Measurements from ENCODE around the gene GFRA1. TPM values are rescaled to one million over a fixed set of nuclear protein-coding genes. Genes with fewer than 3 reads are reported as not detected.
A peak's percentile ranks its signal among the peaks of the same experiment; 100 is the strongest.

Gene GFRA1
- total RNA-seq, 1 donor: under 0.01 TPM

- no peak for DNase-seq (ENCODE audit: low read depth in 2 of 3, low spot score in 2 of 3)
Observed at GRCh38 chr10:116245156-116245555, 27.9 kb downstream of the GFRA1 start.

- no peak for DNase-seq (ENCODE audit: low read depth in 2 of 3, low spot score in 2 of 3)
Observed at GRCh38 chr10:116241642-116242410, 31.2 kb downstream of the GFRA1 start.

GRCh38 chr10:116241085-116241484 is 31.9 kb downstream of the GFRA1 start:
- DNase-seq (ENCODE audit: low read depth in 2 of 3, low spot score in 2 of 3): no peak

- no peak for DNase-seq (ENCODE audit: low read depth in 2 of 3, low spot score in 2 of 3)
Observed at GRCh38 chr10:116240157-116240950, 32.7 kb downstream of the GFRA1 start.

GRCh38 chr10:116239229-116239628 is 33.8 kb downstream of the GFRA1 start:
- DNase-seq (ENCODE audit: low read depth in 2 of 3, low spot score in 2 of 3): no peak

GRCh38 chr10:116237970-116238369 is 35.0 kb downstream of the GFRA1 start:
- no peak for DNase-seq (ENCODE audit: low read depth in 2 of 3, low spot score in 2 of 3)

- DNase-seq (ENCODE audit: low read depth in 2 of 3, low spot score in 2 of 3): no peak
Observed at GRCh38 chr10:116237260-116237659, 35.7 kb downstream of the GFRA1 start.

GRCh38 chr10:116233230-116233629 is 39.8 kb downstream of the GFRA1 start:
- no peak for DNase-seq (ENCODE audit: low read depth in 2 of 3, low spot score in 2 of 3)

- no peak for DNase-seq (ENCODE audit: low read depth in 2 of 3, low spot score in 2 of 3)
Observed at GRCh38 chr10:116232613-116233012, 40.4 kb downstream of the GFRA1 start.

- DNase-seq (ENCODE audit: low read depth in 2 of 3, low spot score in 2 of 3): no peak
Observed at GRCh38 chr10:116226766-116227165, 46.2 kb downstream of the GFRA1 start.

- DNase-seq (ENCODE audit: low read depth in 2 of 3, low spot score in 2 of 3): no peak
Observed at GRCh38 chr10:116226053-116226452, 47.0 kb downstream of the GFRA1 start.

GRCh38 chr10:116223289-116223688 is 49.7 kb downstream of the GFRA1 start:
- no peak for DNase-seq (ENCODE audit: low read depth in 2 of 3, low spot score in 2 of 3)

GRCh38 chr10:116221053-116221452 is 52.0 kb downstream of the GFRA1 start:
- DNase-seq (ENCODE audit: low read depth in 2 of 3, low spot score in 2 of 3): no peak

- no peak for DNase-seq (ENCODE audit: low read depth in 2 of 3, low spot score in 2 of 3)
Observed at GRCh38 chr10:116216676-116217075, 56.3 kb downstream of the GFRA1 start.

GRCh38 chr10:116215651-116216050 is 57.4 kb downstream of the GFRA1 start:
- DNase-seq (ENCODE audit: low read depth in 2 of 3, low spot score in 2 of 3): no peak

- DNase-seq (ENCODE audit: low read depth in 2 of 3, low spot score in 2 of 3): no peak
Observed at GRCh38 chr10:116211682-116212081, 61.3 kb downstream of the GFRA1 start.

- no peak for DNase-seq (ENCODE audit: low read depth in 2 of 3, low spot score in 2 of 3)
Observed at GRCh38 chr10:116210588-116211346, 62.2 kb downstream of the GFRA1 start.

- no peak for DNase-seq (ENCODE audit: low read depth in 2 of 3, low spot score in 2 of 3)
Observed at GRCh38 chr10:116209781-116210180, 63.2 kb downstream of the GFRA1 start.

GRCh38 chr10:116208956-116209567 is 63.9 kb downstream of the GFRA1 start:
- DNase-seq (ENCODE audit: low read depth in 2 of 3, low spot score in 2 of 3): peak in 2 of 3 donors; percentile 15 to 51

- DNase-seq (ENCODE audit: low read depth in 2 of 3, low spot score in 2 of 3): no peak
Observed at GRCh38 chr10:116207690-116208089, 65.3 kb downstream of the GFRA1 start.

GRCh38 chr10:116203661-116204060 is 69.3 kb downstream of the GFRA1 start:
- DNase-seq (ENCODE audit: low read depth in 2 of 3, low spot score in 2 of 3): no peak

Data from hematopoietic multipotent progenitor cell (in vitro differentiated cells).